Sigmoid colon (tissue), 7 donors: Measurements from ENCODE around the gene TUBGCP6. TPM values are rescaled to one million over a fixed set of nuclear protein-coding genes. Genes with fewer than 3 reads are reported as not detected.

Experiments
- DNase-seq: peaks from one replicate; pipeline ENCODE4 v3.0.0-alpha.2; 2019
- H3K27ac ChIP-seq, 4 donors: fragments of 200-600 bp; sonication (generic); one replicate each; pipeline ENCODE4 v1.5.1; 2016 to 2019; ENCODE audit warnings: mild to moderate bottlenecking in 1 of 4
- H3K27me3 ChIP-seq, 3 donors: fragments of 200-600 bp; sonication (generic); one replicate each; pipeline ENCODE4 v1.5.1; 2019; ENCODE audit warnings: mild to moderate bottlenecking in 1 of 3
- H3K36me3 ChIP-seq, 4 donors: fragments of 200-600 bp; sonication (generic); one replicate each; pipeline ENCODE4 v1.5.1; 2016 to 2019
- H3K4me1 ChIP-seq, 4 donors: fragments of 200-600 bp; sonication (generic); one replicate each; pipeline ENCODE4 v1.5.1; 2017 to 2019
- H3K4me3 ChIP-seq, 4 donors: fragments of 200-600 bp; sonication (generic); one replicate each; pipeline ENCODE4 v1.5.1; 2017 to 2019; ENCODE audit warnings: mild to moderate bottlenecking in 2 of 4, moderate library complexity in 1 of 4
- H3K9me3 ChIP-seq, 4 donors: fragments of 200-600 bp in 3 of 4; sonication (generic) in 3 of 4; one replicate each; pipeline versions ENCODE4 v1.5.1 to v1.6.1; 2013 to 2019
- CTCF ChIP-seq, 4 experiments: fragments of 450-650 bp in 3 of 4; fragments of 200-600 bp in 1 of 4; IDR thresholded peaks; one replicate each; pipeline ENCODE4 v1.5.1; 2016 to 2019; ENCODE audit warnings: antibody characterized with exemption in 4 of 4, mild to moderate bottlenecking in 3 of 4, moderate library complexity in 2 of 4
- EP300 ChIP-seq, 4 donors: sonication (generic); formaldehyde crosslinking; IDR thresholded peaks; one replicate each; pipeline ENCODE4 v1.6.1; 2017; ENCODE audit warnings: antibody characterized with exemption in 4 of 4
- POLR2A ChIP-seq, 2 donors: fragments of 450-650 bp; IDR thresholded peaks; one replicate each; pipeline ENCODE4 v1.6.1; 2016; ENCODE audit warnings: antibody characterized with exemption in 2 of 2, mild to moderate bottlenecking in 2 of 2, moderate library complexity in 2 of 2
- POLR2AphosphoS5 ChIP-seq, 4 donors: sonication (generic); formaldehyde crosslinking; IDR thresholded peaks; one replicate each; pipeline ENCODE4 v1.6.1; 2017; ENCODE audit warnings: antibody characterized with exemption in 4 of 4
- WGBS, 2 donors: extraction: QIAGEN DNeasy Blood & Tissue Kit; methylation state at CpG; one replicate each; pipeline ENCODE4 v1.1.7; 2013; 5-methylcytosine and 5-hydroxymethylcytosine counted together
- intact Hi-C: fragments of 100-400 bp; cut with DNase I; formaldehyde crosslinking; loops from one replicate; pipeline ENCODE4 v1.15.1; 2023
- polyA plus RNA-seq, 3 donors: library from polyadenylated mRNA; stranded (reverse); fragments of 200-250 nt; gene quantifications; one replicate each; pipeline ENCODE4 v1.2.3, GENCODE V29; 2013
- total RNA-seq, 4 donors: library from RNA; depleted of rRNA; stranded (reverse); fragments of >200 nt; gene quantifications; one replicate each; pipeline ENCODE4 v1.1.0, GENCODE V29; 2016
- donor health status: healthy with polysubstance abuse.
- donor health status: Bipolar disorder and iron deficiency.
- donor health status: healthy.

TUBGCP6 gene
- total and polyA plus RNA-seq, 7 donors, result 4.6 to 67.0 (median 26.4) TPM

- Histone ChIP-seq H3K36me3 (no peaks in the 10 kb centered on the region), H3K4me1 (peaks cover 0 to 20% (median 18%) of the 10 kb centered on the region in 4 donors), H3K27me3 (peaks cover 12 to 61% (median 36%) of the 10 kb centered on the region in 3 donors), H3K9me3 (no peaks in the 10 kb centered on the region), H3K27ac (no peak overlapping the region), H3K4me3 (no peak overlapping the region)
- intact Hi-C loops, result no loop called here
- 35 to 77% methylated on average over 31 of the region's 31 CpGs for WGBS, 2 donors
- TF ChIP-seq POLR2A (IDR thresholded peaks at IDR 0.05), result no peak
- no peak for DNase-seq
Observed at GRCh38 chr22:50257451-50258360, 12.9 kb upstream of the TUBGCP6 start.

- 41 to 84% methylated on average over 16 of the region's 16 CpGs for WGBS, 2 donors
- intact Hi-C loops, result no loop called here
- H3K36me3 ChIP-seq, result no peaks in the 10 kb centered on the region
- TF ChIP-seq EP300 (IDR thresholded peaks at IDR 0.05) (no peak), POLR2AphosphoS5 (IDR thresholded peaks at IDR 0.05) (no peak), POLR2A (IDR thresholded peaks at IDR 0.05) (no peak)
- no peaks in the 10 kb centered on the region for H3K9me3 ChIP-seq
- no peak overlapping the region for H3K27ac ChIP-seq
- no peak overlapping the region for H3K4me3 ChIP-seq
- DNase-seq, result no peak
- H3K4me1 ChIP-seq, result peaks cover 0 to 18% (median 17%) of the 10 kb centered on the region in 4 donors
- peaks cover 5 to 55% (median 29%) of the 10 kb centered on the region in 3 donors for H3K27me3 ChIP-seq
Observed at GRCh38 chr22:50257041-50257440, 12.2 kb upstream of the TUBGCP6 start.

- H3K36me3 ChIP-seq, result no peaks in the 10 kb centered on the region
- TF ChIP-seq EP300 (IDR thresholded peaks at IDR 0.05), result no peak
- no peak for TF ChIP-seq POLR2AphosphoS5 (IDR thresholded peaks at IDR 0.05)
- no peak for TF ChIP-seq POLR2A (IDR thresholded peaks at IDR 0.05)
- no peak for TF ChIP-seq CTCF (IDR thresholded peaks at IDR 0.05)
- H3K27ac ChIP-seq, result no peak overlapping the region
- intact Hi-C loops, result no loop called here
- H3K4me3 ChIP-seq, result no peak overlapping the region
- peaks cover 0 to 48% (median 23%) of the 10 kb centered on the region in 3 donors for H3K27me3 ChIP-seq
- 41 to 85% methylated on average over 12 of the region's 12 CpGs for WGBS, 2 donors
- H3K9me3 ChIP-seq, result no peaks in the 10 kb centered on the region
- DNase-seq, result no peak
- peaks cover 0 to 20% (median 18%) of the 10 kb centered on the region in 4 donors for H3K4me1 ChIP-seq
Observed at GRCh38 chr22:50256258-50256862, 11.5 kb upstream of the TUBGCP6 start.

GRCh38 chr22:50255607-50256006 is 10.8 kb upstream of the TUBGCP6 start:
- peaks cover 0 to 42% (median 20%) of the 10 kb centered on the region in 3 donors for H3K27me3 ChIP-seq
- no peaks in the 10 kb centered on the region for H3K9me3 ChIP-seq
- 84 to 93% methylated on average over 17 of the region's 17 CpGs for WGBS, 2 donors
- intact Hi-C loops, result no loop called here
- no peak for TF ChIP-seq POLR2AphosphoS5 (IDR thresholded peaks at IDR 0.05)
- TF ChIP-seq CTCF (IDR thresholded peaks at IDR 0.05), result no peak
- no peak for TF ChIP-seq EP300 (IDR thresholded peaks at IDR 0.05)
- no peak for TF ChIP-seq POLR2A (IDR thresholded peaks at IDR 0.05)
- no peaks in the 10 kb centered on the region for H3K36me3 ChIP-seq
- H3K27ac ChIP-seq, result no peak overlapping the region
- DNase-seq, result no peak
- H3K4me3 ChIP-seq, result no peak overlapping the region
- H3K4me1 ChIP-seq, result peaks cover 0 to 23% (median 16%) of the 10 kb centered on the region in 4 donors

- peaks cover 0 to 23% (median 17%) of the 10 kb centered on the region in 4 donors for H3K4me1 ChIP-seq
- H3K9me3 ChIP-seq, result no peaks in the 10 kb centered on the region
- H3K27me3 ChIP-seq, result peaks cover 0 to 37% (median 15%) of the 10 kb centered on the region in 3 donors
- TF ChIP-seq EP300 (IDR thresholded peaks at IDR 0.05) (no peak), POLR2AphosphoS5 (IDR thresholded peaks at IDR 0.05) (no peak), POLR2A (IDR thresholded peaks at IDR 0.05) (no peak), CTCF (IDR thresholded peaks at IDR 0.05) (no peak)
- H3K27ac ChIP-seq, result no peak overlapping the region
- DNase-seq, result no peak
- intact Hi-C loops, result no loop called here
- no peak overlapping the region for H3K4me3 ChIP-seq
- 83 to 88% methylated on average over 19 of the region's 19 CpGs for WGBS, 2 donors
- H3K36me3 ChIP-seq, result no peaks in the 10 kb centered on the region
Observed at GRCh38 chr22:50255099-50255498, 10.3 kb upstream of the TUBGCP6 start.
